Chondrocyte (in vitro differentiated cells): ENCODE data around the gene GUCY1B1. TPM values are rescaled to one million over a fixed set of nuclear protein-coding genes. Genes with fewer than 3 reads are reported as not detected.

Experiments used
- DNase-seq: peaks from one replicate; pipeline ENCODE4 v3.0.0; 2021; ENCODE audit warnings: mixed read lengths, low spot score
- H3K27ac Mint-ChIP-seq: one replicate; pipeline ENCODE4 v1.8.0; 2021; ENCODE audit warnings: mild to moderate bottlenecking, moderate library complexity, mixed read lengths; ENCODE audit not compliant: unreplicated experiment
- H3K27me3 Mint-ChIP-seq: 2 replicates; pipeline ENCODE4 v1.8.0; 2021; ENCODE audit warnings: low read depth, mixed read lengths
- H3K36me3 Mint-ChIP-seq: 2 replicates; pipeline ENCODE4 v1.8.0; 2021; ENCODE audit warnings: low read depth, mixed read lengths
- H3K4me1 Mint-ChIP-seq: 2 replicates; pipeline ENCODE4 v1.8.0; 2021; ENCODE audit warnings: low read depth, mild to moderate bottlenecking, mixed read lengths
- H3K4me3 Mint-ChIP-seq: one replicate; pipeline ENCODE4 v1.8.0; 2021; ENCODE audit warnings: mild to moderate bottlenecking, moderate library complexity, mixed read lengths; ENCODE audit not compliant: unreplicated experiment
- H3K9me3 Mint-ChIP-seq: 2 replicates; pipeline ENCODE4 v1.8.0; 2021; ENCODE audit warnings: low read depth, mixed read lengths
- total RNA-seq: library from RNA; stranded (reverse); gene quantifications from 3 replicates; pipeline ENCODE4 v1.2.1, GENCODE V29; 2021
- TF ChIP-seq, protein P1 (sequence below): fragments of 200-600 bp; sonication (generic); IDR thresholded peaks from 2 replicates; pipeline ENCODE4 v1.5.0; 2021; ENCODE audit warnings: antibody characterized with exemption, mild to moderate bottlenecking, moderate library complexity

The GUCY1B1 gene
- total RNA-seq, 1 donor from 2014 or later, result 20.5 TPM

DNA sequence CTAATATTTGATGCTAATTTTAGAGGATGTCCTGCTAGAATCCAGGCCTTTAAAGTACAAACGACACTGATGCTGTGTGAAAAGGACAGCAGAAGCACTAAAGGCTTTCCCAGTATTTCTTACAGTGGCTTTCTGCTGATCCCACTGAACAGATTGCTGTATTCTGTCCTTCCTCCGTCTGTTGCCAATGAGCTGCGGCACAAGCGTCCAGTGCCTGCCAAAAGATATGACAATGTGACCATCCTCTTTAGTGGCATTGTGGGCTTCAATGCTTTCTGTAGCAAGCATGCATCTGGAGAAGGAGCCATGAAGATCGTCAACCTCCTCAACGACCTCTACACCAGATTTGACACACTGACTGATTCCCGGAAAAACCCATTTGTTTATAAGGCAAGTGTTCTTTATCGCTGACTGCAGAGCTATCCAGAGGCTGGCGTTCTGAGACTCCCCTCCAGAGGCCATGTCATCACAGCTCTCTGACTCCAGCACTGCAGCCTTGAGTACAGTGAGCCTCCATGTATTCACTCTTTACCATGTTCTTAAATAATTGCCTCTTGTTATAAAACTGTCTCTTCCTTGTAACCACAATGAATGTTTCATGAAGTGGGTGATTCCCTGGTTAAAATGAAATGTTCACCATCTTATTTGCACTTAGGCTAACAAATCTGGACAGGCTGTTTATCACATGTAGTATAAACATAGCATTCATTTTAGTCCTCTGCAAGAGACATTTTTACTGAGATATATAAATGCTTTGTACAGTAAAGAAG is 43.6 kb downstream of the GUCY1B1 start:
- peaks cover 39% of the 10 kb centered on the region for H3K4me1 Mint-ChIP-seq
- TF ChIP-seq, protein P1, sequence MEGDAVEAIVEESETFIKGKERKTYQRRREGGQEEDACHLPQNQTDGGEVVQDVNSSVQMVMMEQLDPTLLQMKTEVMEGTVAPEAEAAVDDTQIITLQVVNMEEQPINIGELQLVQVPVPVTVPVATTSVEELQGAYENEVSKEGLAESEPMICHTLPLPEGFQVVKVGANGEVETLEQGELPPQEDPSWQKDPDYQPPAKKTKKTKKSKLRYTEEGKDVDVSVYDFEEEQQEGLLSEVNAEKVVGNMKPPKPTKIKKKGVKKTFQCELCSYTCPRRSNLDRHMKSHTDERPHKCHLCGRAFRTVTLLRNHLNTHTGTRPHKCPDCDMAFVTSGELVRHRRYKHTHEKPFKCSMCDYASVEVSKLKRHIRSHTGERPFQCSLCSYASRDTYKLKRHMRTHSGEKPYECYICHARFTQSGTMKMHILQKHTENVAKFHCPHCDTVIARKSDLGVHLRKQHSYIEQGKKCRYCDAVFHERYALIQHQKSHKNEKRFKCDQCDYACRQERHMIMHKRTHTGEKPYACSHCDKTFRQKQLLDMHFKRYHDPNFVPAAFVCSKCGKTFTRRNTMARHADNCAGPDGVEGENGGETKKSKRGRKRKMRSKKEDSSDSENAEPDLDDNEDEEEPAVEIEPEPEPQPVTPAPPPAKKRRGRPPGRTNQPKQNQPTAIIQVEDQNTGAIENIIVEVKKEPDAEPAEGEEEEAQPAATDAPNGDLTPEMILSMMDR, result no peak
- no peaks in the 10 kb centered on the region for H3K9me3 Mint-ChIP-seq
- no peaks in the 10 kb centered on the region for H3K27me3 Mint-ChIP-seq
- no peak for DNase-seq
- H3K36me3 Mint-ChIP-seq, result peaks cover 10% of the 10 kb centered on the region
- no peak overlapping the region for H3K27ac Mint-ChIP-seq
- no peak overlapping the region for H3K4me3 Mint-ChIP-seq

DNA sequence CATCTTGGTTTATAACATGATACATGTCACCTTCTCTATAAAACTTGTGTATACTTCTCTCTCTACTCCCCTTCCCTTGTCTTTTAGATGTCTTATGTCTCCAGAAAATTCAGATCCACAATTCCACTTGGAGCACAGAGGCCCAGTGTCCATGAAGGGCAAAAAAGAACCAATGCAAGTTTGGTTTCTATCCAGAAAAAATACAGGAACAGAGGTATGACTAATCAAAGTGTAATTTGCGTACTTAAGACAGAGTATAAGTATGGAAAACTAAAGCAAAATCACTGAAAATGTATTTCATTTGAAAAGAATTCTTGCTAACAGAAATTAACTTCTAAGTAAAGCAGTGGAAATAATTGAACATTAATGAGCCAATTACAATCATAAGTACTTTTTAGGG is 46.2 kb downstream of the GUCY1B1 start:
- no peak for DNase-seq
- TF ChIP-seq, protein P1, result no peak
- Mint-ChIP-seq H3K27ac (peak overlapping the region; percentile 70), H3K9me3 (no peaks in the 10 kb centered on the region), H3K27me3 (no peaks in the 10 kb centered on the region), H3K4me1 (peaks cover 33% of the 10 kb centered on the region), H3K36me3 (peaks cover 12% of the 10 kb centered on the region), H3K4me3 (no peak overlapping the region)

DNA sequence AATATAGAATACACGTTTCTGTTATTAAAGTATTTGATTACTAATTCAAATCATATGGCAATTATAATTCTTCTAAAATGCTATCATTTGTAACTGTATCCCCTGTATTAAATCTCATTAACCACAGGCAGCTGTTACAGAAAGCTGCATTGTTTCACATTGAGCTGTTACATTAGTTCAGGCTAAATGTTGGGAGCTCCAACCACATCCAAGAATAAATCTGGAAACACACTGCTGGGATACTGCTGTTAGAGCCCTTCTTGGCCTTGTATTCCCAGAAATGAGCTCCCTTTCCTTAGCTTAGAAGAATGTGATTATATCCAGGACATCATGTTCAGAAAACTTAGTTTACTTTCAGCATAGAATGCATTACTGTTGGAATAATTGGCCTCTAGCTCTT is 48.2 kb downstream of the GUCY1B1 start:
- TF ChIP-seq, protein P1, result no peak
- Mint-ChIP-seq H3K9me3 (no peaks in the 10 kb centered on the region), H3K4me1 (peaks cover 34% of the 10 kb centered on the region), H3K36me3 (peaks cover 12% of the 10 kb centered on the region), H3K4me3 (no peak overlapping the region), H3K27ac (no peak overlapping the region), H3K27me3 (no peaks in the 10 kb centered on the region)
- no peak for DNase-seq

DNA sequence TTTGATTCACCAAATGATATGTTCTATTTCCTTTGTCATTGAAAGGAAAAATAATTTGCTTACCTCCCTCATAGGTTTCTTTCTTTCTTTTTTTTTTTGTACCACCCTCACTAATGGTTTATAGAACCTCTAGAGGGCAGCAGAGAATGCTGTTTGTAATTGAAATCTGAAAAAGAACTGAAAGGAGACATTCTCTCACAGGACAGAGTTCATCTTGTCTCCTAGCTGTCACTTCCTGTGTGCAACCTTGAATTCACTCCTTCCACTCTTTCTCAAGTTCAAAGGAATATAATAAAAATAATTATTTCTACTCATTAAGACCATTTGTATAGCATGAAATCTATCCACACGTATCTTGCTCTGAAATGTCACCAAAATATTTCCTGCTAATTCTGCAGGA is 51.0 kb downstream of the GUCY1B1 start:
- Mint-ChIP-seq H3K9me3 (no peaks in the 10 kb centered on the region), H3K4me1 (peaks cover 27% of the 10 kb centered on the region), H3K27ac (no peak overlapping the region), H3K36me3 (peaks cover 5% of the 10 kb centered on the region), H3K27me3 (no peaks in the 10 kb centered on the region), H3K4me3 (no peak overlapping the region)
- no peak for DNase-seq
- TF ChIP-seq, protein P1, result peak; percentile 98

DNA sequence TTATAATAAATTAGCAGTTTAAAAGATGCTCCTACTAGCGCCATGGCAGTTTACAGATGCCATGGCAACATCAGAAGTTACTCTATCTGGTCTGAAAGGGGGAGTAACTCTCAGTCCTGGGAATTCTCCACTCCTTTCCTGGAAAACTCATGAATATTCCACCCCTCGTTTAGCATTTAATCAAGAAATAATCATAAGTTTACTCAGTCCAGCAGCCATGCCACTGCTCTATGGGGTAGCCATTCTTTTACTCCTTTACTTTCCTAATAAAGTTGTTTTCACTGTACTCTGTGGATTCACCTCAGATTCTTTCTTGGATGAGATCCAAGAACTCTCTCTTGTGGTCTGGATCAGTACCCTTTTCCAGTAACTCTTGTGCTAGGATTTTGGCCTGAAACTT is 52.3 kb downstream of the GUCY1B1 start:
- Mint-ChIP-seq H3K27me3 (no peaks in the 10 kb centered on the region), H3K4me1 (peaks cover 15% of the 10 kb centered on the region), H3K36me3 (peaks cover 2% of the 10 kb centered on the region), H3K4me3 (no peak overlapping the region), H3K9me3 (no peaks in the 10 kb centered on the region), H3K27ac (no peak overlapping the region)
- TF ChIP-seq, protein P1, result no peak
- DNase-seq, result no peak
